ENCODE measurements around the gene S100A8. TPM values are rescaled to one million over a fixed set of nuclear protein-coding genes. Genes with fewer than 3 reads are reported as not detected.

S100A8 gene
- total and polyA plus RNA-seq, 2 donors (not counting 3 experiments of a cell fraction or from before 2014, with no cell fraction given), result not detected

- dilution Hi-C loops (cut with MboI; ENCODE audit: extremely low pct_ligation_motif_present, low sequenced_read_pairs), result no loop called here
Observed at GRCh38 chr1:153396461-153396860, 5.6 kb upstream of the S100A8 start.

GRCh38 chr1:153395776-153396175, 4.9 kb upstream of the S100A8 start:
- BruUV-seq (replicated peaks), result no TSS peak
- FAIRE-seq, result no peak
- POLR2A ChIA-PET, result no interaction called here

More at GRCh38 chr1:153396461-153396860, 5.6 kb upstream of the S100A8 start:
- no peak overlapping the region for H3K9ac ChIP-seq (replicated peaks; ENCODE audit: extremely low read depth, insufficient read depth, low read length)
- CTCF ChIA-PET, result no interaction called here
- no peak for TF ChIP-seq MAX (IDR thresholded peaks at IDR 0.05; ENCODE audit: insufficient read depth, insufficient read length)
- H3K9me3 ChIP-seq (replicated peaks; ENCODE audit: control insufficient read depth, insufficient read depth, low read length), result no peaks in the 10 kb centered on the region
- FAIRE-seq (no peak), DNase-seq (ENCODE audit: low read depth, low spot score) (no peak)
- H3K4me1 ChIP-seq (ENCODE audit: control insufficient read depth, extremely low read depth, insufficient read depth, low read length), result no peaks in the 10 kb centered on the region
- peaks cover 0 to 2% of the 10 kb centered on the region in 2 experiments for H3K27me3 ChIP-seq (ENCODE audit: control insufficient read depth in 2 of 2, insufficient read depth in 2 of 2, low read length in 2 of 2)
- H3K36me3 ChIP-seq (ENCODE audit: control insufficient read depth in 2 of 2, extremely low read depth in 1 of 2, insufficient read depth in 2 of 2, low read length in 2 of 2), result no peaks in the 10 kb centered on the region
- no peak overlapping the region for H2AFZ ChIP-seq (ENCODE audit: low read depth, low read length)
- BruUV-seq (replicated peaks), result no TSS peak
- H3K9me1 ChIP-seq (replicated peaks; ENCODE audit: control insufficient read depth, extremely low read depth, insufficient read depth, low read length), result no peaks in the 10 kb centered on the region
- H3K27ac ChIP-seq (ENCODE audit: insufficient read depth, low read depth, low read length), result no peak overlapping the region
- H3K79me2 ChIP-seq (ENCODE audit: control insufficient read depth, insufficient read depth, low read length), result no peaks in the 10 kb centered on the region
- no peaks in the 10 kb centered on the region for H4K20me1 ChIP-seq (replicated peaks; ENCODE audit: control insufficient read depth, extremely low read depth, insufficient read depth, low read length)
- H3K4me2 ChIP-seq (ENCODE audit: insufficient read depth, low read length), result no peak overlapping the region
- POLR2A ChIA-PET, result no interaction called here
- intact Hi-C loops (cut with micrococcal nuclease), result no loop called here
- H3K4me3 ChIP-seq (replicated peaks in 1 of 3; ENCODE audit: insufficient read depth in 1 of 3, low read depth in 1 of 3, low read length in 3 of 3), result no peak overlapping the region

More at GRCh38 chr1:153395776-153396175, 4.9 kb upstream of the S100A8 start:
- CTCF ChIA-PET, result interaction anchor here (1.2 kb wide), 1 partner anchor 9 kb away, joined by 3 read pairs; no protein-coding TSS in a partner anchor
- Histone ChIP-seq H3K4me1 (ENCODE audit: control insufficient read depth, extremely low read depth, insufficient read depth, low read length) (no peaks in the 10 kb centered on the region), H2AFZ (ENCODE audit: low read depth, low read length) (no peak overlapping the region), H4K20me1 (replicated peaks; ENCODE audit: control insufficient read depth, extremely low read depth, insufficient read depth, low read length) (no peaks in the 10 kb centered on the region), H3K27me3 (ENCODE audit: control insufficient read depth in 2 of 2, insufficient read depth in 2 of 2, low read length in 2 of 2) (peaks cover 0 to 1% of the 10 kb centered on the region in 2 experiments), H3K9ac (replicated peaks; ENCODE audit: extremely low read depth, insufficient read depth, low read length) (no peak overlapping the region), H3K36me3 (ENCODE audit: control insufficient read depth in 2 of 2, extremely low read depth in 1 of 2, insufficient read depth in 2 of 2, low read length in 2 of 2) (no peaks in the 10 kb centered on the region), H3K27ac (ENCODE audit: insufficient read depth, low read depth, low read length) (no peak overlapping the region), H3K79me2 (ENCODE audit: control insufficient read depth, insufficient read depth, low read length) (no peaks in the 10 kb centered on the region), H3K9me1 (replicated peaks; ENCODE audit: control insufficient read depth, extremely low read depth, insufficient read depth, low read length) (no peaks in the 10 kb centered on the region), H3K4me2 (ENCODE audit: insufficient read depth, low read length) (no peak overlapping the region), H3K4me3 (replicated peaks in 1 of 3; ENCODE audit: insufficient read depth in 1 of 3, low read depth in 1 of 3, low read length in 3 of 3) (no peak overlapping the region), H3K9me3 (replicated peaks; ENCODE audit: control insufficient read depth, insufficient read depth, low read length) (no peaks in the 10 kb centered on the region)
- dilution Hi-C loops (cut with MboI; ENCODE audit: extremely low pct_ligation_motif_present, low sequenced_read_pairs) (no loop called here), intact Hi-C loops (cut with micrococcal nuclease) (no loop called here)
- DNase-seq (ENCODE audit: low read depth, low spot score), result no peak
- TF ChIP-seq MAX (IDR thresholded peaks at IDR 0.05; ENCODE audit: insufficient read depth, insufficient read length) (no peak), GATA2 (IDR thresholded peaks at IDR 0.05; ENCODE audit: insufficient read depth, insufficient read length, low read depth, low read length) (no peak), POLR2A (IDR thresholded peaks at IDR 0.05; ENCODE audit: low read depth, low read length) (no peak), JUN (IDR thresholded peaks at IDR 0.05; ENCODE audit: borderline replicate concordance, insufficient read depth, insufficient read length, low read depth) (no peak), FOS (IDR thresholded peaks at IDR 0.05; ENCODE audit: borderline replicate concordance, insufficient read depth, low read length) (no peak), MYC (IDR thresholded peaks at IDR 0.05; ENCODE audit: low read depth, low read length) (no peak), CTCF (IDR thresholded peaks at IDR 0.05; ENCODE audit: extremely low read depth in 1 of 2, insufficient read depth in 1 of 2, low read depth in 1 of 2, low read length in 2 of 2) (no peak), POLR2AphosphoS5 (IDR thresholded peaks at IDR 0.05; ENCODE audit: insufficient read depth, low read depth, low read length) (no peak), EZH2 (IDR thresholded peaks at IDR 0.05; ENCODE audit: borderline replicate concordance, low read depth, low read length, severe bottlenecking) (no peak)

Data from endothelial cell of umbilical vein (primary cell).